GM12878 (cell line): Measurements from ENCODE around the gene LANCL2. TPM values are rescaled to one million over a fixed set of nuclear protein-coding genes. Genes with fewer than 3 reads are reported as not detected.

ENCODE experiments used
- ATAC-seq: fragments of 200-7000 bp; cut with Tn5 transposase; 3 replicates; pipeline ENCODE4 v1.9.1; 2020; ENCODE audit warnings: mild to moderate bottlenecking, moderate library complexity
- BruUV-seq: library from RNA; stranded (reverse); fragments of 400-500 nt; replicated peaks from 2 replicates; lab custom pipeline; 2021; lab: Mats Ljungman, UMichigan
- CTCF ChIA-PET: fragments of 300-600 bp; sonication (Branson Sonifier 250); formaldehyde crosslinking; extraction: SDS; loops from one replicate; lab custom pipeline; 2021; ENCODE audit warnings: inconsistent platforms; lab: Yijun Ruan, JAX
- POLR2A ChIA-PET: fragments of 350-600 bp; formaldehyde crosslinking; extraction: SDS; loops from one replicate; lab custom pipeline; 2021; ENCODE audit warnings: inconsistent platforms; lab: Charles Lee
- RAD21 ChIA-PET: fragments of 300-600 bp; sonication (Branson Sonifier 250); formaldehyde crosslinking; loops from one replicate; lab custom pipeline; 2023; ENCODE audit warnings: antibody characterized with exemption; ENCODE audit not compliant: unreplicated experiment; lab: Charles Lee
- SMC1A ChIA-PET: fragments of 300-600 bp; sonication (Branson Sonifier 250); formaldehyde crosslinking; loops from one replicate; lab custom pipeline; 2023; ENCODE audit not compliant: unreplicated experiment, uncharacterized antibody; lab: Charles Lee
- DNase-seq: peaks from one replicate; pipeline ENCODE4 v3.0.0-alpha.2; 2011; ENCODE audit warnings: low read depth, low spot score
- FAIRE-seq: peaks from 3 replicates; lab custom pipeline; 2011; peaks lifted over from hg19 to GRCh38; lab: Jason Lieb, UNC
- H2AFZ ChIP-seq: 2 replicates; pipeline ENCODE4 v1.6.0; 2011; ENCODE audit warnings: low read depth, low read length, control low read depth; ENCODE audit not compliant: control insufficient read depth
- H3K27ac ChIP-seq: 2 replicates; pipeline ENCODE4 v1.5.1; 2011; ENCODE audit warnings: control low read depth; ENCODE audit not compliant: control insufficient read depth, insufficient read depth
- H3K27me3 ChIP-seq, 2 experiments: replicated peaks in 1 of 2; 2 replicates each; pipeline versions ENCODE4 v1.6.0 to v1.6.1; 2011; ENCODE audit warnings: low read length in 1 of 2; ENCODE audit not compliant: control insufficient read depth in 2 of 2, insufficient read depth in 2 of 2
- H3K36me3 ChIP-seq, 2 experiments: 2 replicates each; pipeline ENCODE4 v1.5.1; 2011; ENCODE audit warnings: low read length in 1 of 2; ENCODE audit not compliant: control insufficient read depth in 2 of 2, insufficient read depth in 2 of 2
- H3K4me1 ChIP-seq: 2 replicates; pipeline ENCODE4 v1.6.1; 2011; ENCODE audit warnings: mild to moderate bottlenecking, low read length, moderate library complexity, mixed read lengths; ENCODE audit not compliant: control insufficient read depth, insufficient read depth
- H3K4me2 ChIP-seq: 2 replicates; pipeline ENCODE4 v1.6.0; 2011; ENCODE audit warnings: control low read depth; ENCODE audit not compliant: control insufficient read depth, insufficient read depth
- H3K4me3 ChIP-seq: fragments of 200-600 bp; sonication (generic); 2 replicates; pipeline ENCODE4 v1.5.1; 2016
- H3K79me2 ChIP-seq: 2 replicates; pipeline ENCODE4 v1.6.0; 2011; ENCODE audit warnings: low read length; ENCODE audit not compliant: control insufficient read depth, insufficient read depth
- H3K9ac ChIP-seq: 2 replicates; pipeline ENCODE4 v1.8.0; 2011; ENCODE audit warnings: low read length, control low read depth, mixed read lengths; ENCODE audit not compliant: control insufficient read depth, insufficient read depth
- H3K9me3 ChIP-seq: replicated peaks from 3 replicates; pipeline ENCODE4 v1.5.1; 2011; ENCODE audit warnings: mild to moderate bottlenecking, low read length; ENCODE audit not compliant: control insufficient read depth, insufficient read depth
- H4K20me1 ChIP-seq: 2 replicates; pipeline ENCODE4 v1.6.0; 2011; ENCODE audit not compliant: control insufficient read depth, insufficient read depth
- ASH2L ChIP-seq: fragments of 300-600, 200-600 bp; sonication (generic); IDR thresholded peaks from 2 replicates; pipeline ENCODE4 v1.6.1; 2017; ENCODE audit warnings: low read depth, mild to moderate bottlenecking, borderline replicate concordance
- CHD4 ChIP-seq: fragments of 200-600 bp; sonication (generic); IDR thresholded peaks from 2 replicates; pipeline ENCODE4 v1.6.1; 2016; ENCODE audit warnings: mild to moderate bottlenecking
- E2F8 ChIP-seq: fragments of 450-650 bp; IDR thresholded peaks from 2 replicates; pipeline ENCODE4 v1.6.1; 2018; ENCODE audit warnings: mild to moderate bottlenecking, low read depth, moderate library complexity; ENCODE audit not compliant: partially characterized antibody
- EED ChIP-seq: sonication (generic); IDR thresholded peaks from 2 replicates; pipeline ENCODE4 v1.6.1; 2016; ENCODE audit warnings: antibody characterized with exemption, low read depth
- ELK1 ChIP-seq: IDR thresholded peaks from 2 replicates; pipeline ENCODE4 v1.6.1; 2012; ENCODE audit warnings: low read depth, low read length, improper control_type of control experiment
- FOXK2 ChIP-seq: fragments of 450-650 bp; IDR thresholded peaks from 2 replicates; pipeline ENCODE4 v1.6.1; 2017; ENCODE audit warnings: mild to moderate bottlenecking, moderate library complexity
- GATAD2B ChIP-seq: fragments of 450-650 bp; conservative IDR thresholded peaks from 2 replicates; pipeline ENCODE4 v1.6.1; 2017; ENCODE audit warnings: low read depth, mild to moderate bottlenecking, moderate library complexity
- HDAC2 ChIP-seq: fragments of 200-600 bp; sonication (generic); IDR thresholded peaks from 2 replicates; pipeline ENCODE4 v1.6.1; 2017
- JUND ChIP-seq: IDR thresholded peaks from 2 replicates; pipeline ENCODE4 v1.6.1; 2012; ENCODE audit warnings: low read depth, mild to moderate bottlenecking, low read length, improper control_type of control experiment, moderate library complexity
- NFYA ChIP-seq: IDR thresholded peaks from 2 replicates; pipeline ENCODE4 v1.6.1; 2011; ENCODE audit warnings: low read depth, mild to moderate bottlenecking, low read length, improper control_type of control experiment, borderline replicate concordance
- PBX3 ChIP-seq: IDR thresholded peaks from 2 replicates; pipeline ENCODE4 v1.6.1; 2011; ENCODE audit warnings: mild to moderate bottlenecking, low read depth, low read length, moderate library complexity; ENCODE audit not compliant: insufficient replicate concordance
- RBBP5 ChIP-seq: fragments of 200-600 bp; sonication (generic); conservative IDR thresholded peaks from 2 replicates; pipeline ENCODE4 v1.6.1; 2016
- SIN3A ChIP-seq: IDR thresholded peaks from 2 replicates; pipeline ENCODE4 v1.6.1; 2012; ENCODE audit warnings: low read depth, low read length, improper control_type of control experiment
- SP1 ChIP-seq: IDR thresholded peaks from one replicate; pipeline ENCODE4 v1.6.1; 2011; ENCODE audit warnings: low read depth, low read length
- USF2 ChIP-seq: IDR thresholded peaks from 2 replicates; pipeline ENCODE4 v1.6.1; 2011; ENCODE audit warnings: low read depth, low read length, improper control_type of control experiment, borderline replicate concordance
- YBX1 ChIP-seq: fragments of 450-650 bp; IDR thresholded peaks from 2 replicates; pipeline ENCODE4 v1.6.1; 2016; ENCODE audit warnings: antibody characterized with exemption
- WGBS: methylation state at CpG from one replicate; pipeline ENCODE4 v1.1.6; 2016; ENCODE audit warnings: low lambda C conversion rate; ENCODE audit not compliant: insufficient replicate concordance, insufficient coverage; ENCODE audit errors: missing lambda C conversion rate; 5-methylcytosine and 5-hydroxymethylcytosine counted together
- in situ Hi-C: fragments of 300-500 bp; cut with MboI; formaldehyde crosslinking; loops from 9 replicates; pipeline ENCODE4 v1.14.3; 2018; ENCODE audit warnings: mixed read lengths
- intact Hi-C: fragments of 100-400 bp; cut with micrococcal nuclease; formaldehyde crosslinking; loops from one replicate; pipeline ENCODE4 v1.14.2; 2022; ENCODE audit not compliant: unreplicated experiment
- polyA plus RNA-seq, 11 experiments: library from polyadenylated mRNA; depleted of rRNA in 4 of 11; unstranded in 6 of 11; stranded (reverse) in 5 of 11; fragments of >200 nt; fragmentation: Nextera tagmentation in 4 of 11; fragmentation: Illumina TruSeq in 1 of 11; extraction: Ambion mirVana in 4 of 11; extraction: Trizol in 1 of 11; gene quantifications; 1 replicate in 1 of 11; 2 replicates in 10 of 11; pipeline versions ENCODE4 v1.2.1 to v1.2.3, GENCODE V29; 2011 to 2016; ENCODE audit warnings: inconsistent platforms in 2 of 11, missing spikeins in 2 of 11, low read depth in 1 of 11
- total RNA-seq, 4 experiments: library from RNA; depleted of rRNA in 3 of 4; stranded (reverse); fragments of >200 nt in 3 of 4; fragmentation: Illumina TruSeq in 1 of 4; extraction: Trizol in 1 of 4; gene quantifications; 2 replicates each; pipeline versions ENCODE4 v1.2.1 to v1.2.3, GENCODE V29; 2013 to 2021

The LANCL2 gene
- total and polyA plus RNA-seq, 10 of the 15 experiments (the other 5 are each of a cell fraction or from before 2014, with no cell fraction given) = 8.1 to 28.6 (median 16.4) TPM

GRCh38 chr7:55470261-55470660 is 105.1 kb downstream of the LANCL2 start:
- in situ Hi-C loops (no loop called here), intact Hi-C loops (no loop called here)
- no peak overlapping the region for H3K4me2 ChIP-seq
- H3K9ac ChIP-seq = no peak overlapping the region
- SMC1A ChIA-PET = interaction anchor here (3.7 kb wide), 1 partner anchor 9 kb away, joined by 10 read pairs; no protein-coding TSS in a partner anchor
- H3K4me3 ChIP-seq = no peak overlapping the region
- DNase-seq (no peak), FAIRE-seq (no peak), ATAC-seq (no peak)
- CTCF ChIA-PET = no interaction called here
- H3K79me2 ChIP-seq = no peaks in the 10 kb centered on the region
- no TSS peak for BruUV-seq
- no peaks in the 10 kb centered on the region for H3K27me3 ChIP-seq
- H2AFZ ChIP-seq = no peak overlapping the region
- H3K9me3 ChIP-seq = peaks cover 3% of the 10 kb centered on the region
- H3K36me3 ChIP-seq = peaks cover 17 to 28% of the 10 kb centered on the region in 2 experiments
- no peaks in the 10 kb centered on the region for H4K20me1 ChIP-seq
- RAD21 ChIA-PET = no interaction called here
- TF ChIP-seq PBX3 = no peak
- TF ChIP-seq EED = no peak
- TF ChIP-seq JUND = no peak
- no peak for TF ChIP-seq E2F8
- TF ChIP-seq ASH2L = no peak
- no peak for TF ChIP-seq GATAD2B
- no peak for TF ChIP-seq RBBP5
- TF ChIP-seq YBX1 = no peak
- no peak for TF ChIP-seq HDAC2
- no peak for TF ChIP-seq SIN3A
- no peak for TF ChIP-seq SP1
- TF ChIP-seq FOXK2 = no peak
- no peak for TF ChIP-seq NFYA
- no peak for TF ChIP-seq USF2
- no peak for TF ChIP-seq CHD4
- no peak for TF ChIP-seq ELK1
- no peak overlapping the region for H3K27ac ChIP-seq
- WGBS = 78% methylated on average over 2 of the region's 2 CpGs
- POLR2A ChIA-PET = no interaction called here
- no peaks in the 10 kb centered on the region for H3K4me1 ChIP-seq
